Activated CD8-positive, alpha-beta memory T cell treated with anti-CD3 and anti-CD28 coated beads for 4 hours (primary cell): ENCODE results near the gene TAC4.
A peak's percentile ranks its signal among the peaks of the same experiment; 100 is the strongest.

Experiments
- DNase-seq, 2 donors: peaks; one replicate each; pipeline ENCODE4 v3.0.0-alpha.2; 2020; ENCODE audit warnings: low read depth in 2 of 2

TAC4 gene

GRCh38 chr17:49848019-49848473, at the start of gene TAC4:
TAC4 (minus strand) TSS chr17:49848069; CDS start chr17:49848017, 52 bp downstream.
- no peak for DNase-seq

GRCh38 chr17:49896860-49897259, 49.0 kb upstream of the TAC4 start:
- DNase-seq: no peak

GRCh38 chr17:49896222-49896621, 48.4 kb upstream of the TAC4 start:
- DNase-seq: no peak

- no peak for DNase-seq
Observed at GRCh38 chr17:49895812-49896211, 47.9 kb upstream of the TAC4 start.

GRCh38 chr17:49894761-49895160, 46.9 kb upstream of the TAC4 start:
- no peak for DNase-seq

- DNase-seq: no peak
Observed at GRCh38 chr17:49891694-49892389, 44.0 kb upstream of the TAC4 start.

- no peak for DNase-seq
Observed at GRCh38 chr17:49891271-49891670, 43.4 kb upstream of the TAC4 start.

GRCh38 chr17:49890852-49891251, 43.0 kb upstream of the TAC4 start:
- no peak for DNase-seq

- DNase-seq: no peak
Observed at GRCh38 chr17:49890077-49890821, 42.4 kb upstream of the TAC4 start.

- DNase-seq: no peak
Observed at GRCh38 chr17:49889500-49889899, 41.6 kb upstream of the TAC4 start.

GRCh38 chr17:49887744-49888360, 40.0 kb upstream of the TAC4 start:
- no peak for DNase-seq

- DNase-seq: no peak
Observed at GRCh38 chr17:49887086-49887743, 39.3 kb upstream of the TAC4 start.

- DNase-seq: no peak
Observed at GRCh38 chr17:49886036-49886435, 38.2 kb upstream of the TAC4 start.

GRCh38 chr17:49882434-49882833, 34.6 kb upstream of the TAC4 start:
- DNase-seq: no peak

- DNase-seq: no peak
Observed at GRCh38 chr17:49881054-49881402, 33.2 kb upstream of the TAC4 start.

GRCh38 chr17:49880291-49881053, 32.6 kb upstream of the TAC4 start:
- DNase-seq: peak; percentile 41 to 51

GRCh38 chr17:49878931-49879904, 31.3 kb upstream of the TAC4 start:
- no peak for DNase-seq

GRCh38 chr17:49875685-49876084, 27.8 kb upstream of the TAC4 start:
- DNase-seq: no peak

GRCh38 chr17:49874911-49875310, 27.0 kb upstream of the TAC4 start:
- no peak for DNase-seq

GRCh38 chr17:49873926-49874325, 26.1 kb upstream of the TAC4 start:
- no peak for DNase-seq
